ENCODE data around the gene VTI1A. TPM values are rescaled to one million over a fixed set of nuclear protein-coding genes. Genes with fewer than 3 reads are reported as not detected.

The VTI1A gene
- total and polyA plus RNA-seq, 2 of the 8 experiments (the other 6 are each of a cell fraction or from before 2014, with no cell fraction given) = 6.0 to 20.0 TPM

- Histone ChIP-seq H3K4me2 (ENCODE audit: insufficient read depth in 1 of 2, low read depth in 2 of 2, low read length in 2 of 2) (no peak overlapping the region), H3K79me1 (ENCODE audit: low read depth, low read length) (no peaks in the 10 kb centered on the region), H3K23ac (ENCODE audit: insufficient read length) (no peak overlapping the region), H3K4ac (replicated peaks; ENCODE audit: insufficient read length, low read depth, low read length) (no peak overlapping the region), H2BK20ac (ENCODE audit: low read length) (no peak overlapping the region), H3K4me1 (replicated peaks in 1 of 4; ENCODE audit: control insufficient read depth in 3 of 4, insufficient read depth in 4 of 4, low read length in 3 of 4) (no peaks in the 10 kb centered on the region), H3K4me3 (ENCODE audit: extremely low read depth in 1 of 4, insufficient read depth in 2 of 4, low read depth in 3 of 4, low read length in 4 of 4) (no peak overlapping the region), H3K36me3 (ENCODE audit: control insufficient read depth in 2 of 4, insufficient read depth in 4 of 4, low read length in 3 of 4) (no peaks in the 10 kb centered on the region), H4K20me1 (replicated peaks in 1 of 2; ENCODE audit: control insufficient read depth in 1 of 2, insufficient read depth in 2 of 2, low read length in 2 of 2) (no peaks in the 10 kb centered on the region), H3K27me3 (replicated peaks in 1 of 4; ENCODE audit: control insufficient read depth in 3 of 4, extremely low read depth in 1 of 4, insufficient read depth in 3 of 4, low read length in 3 of 4) (no peaks in the 10 kb centered on the region), H2BK15ac (ENCODE audit: low read length) (no peak overlapping the region), H3K79me2 (ENCODE audit: control insufficient read depth in 1 of 2, insufficient read depth in 2 of 2, low read length in 2 of 2) (no peaks in the 10 kb centered on the region), H2BK5ac (ENCODE audit: low read depth, low read length) (no peak overlapping the region), H3K18ac (ENCODE audit: extremely low read depth, low read length) (no peak overlapping the region), H3K14ac (ENCODE audit: insufficient read length) (no peak overlapping the region), H3K23me2 (ENCODE audit: low read depth, low read length) (no peaks in the 10 kb centered on the region), H4K91ac (replicated peaks; ENCODE audit: insufficient read length, low read length) (no peak overlapping the region), H4K8ac (ENCODE audit: extremely low read depth, insufficient read depth, low read length) (no peak overlapping the region), H2AFZ (ENCODE audit: low read length) (no peak overlapping the region), H2BK120ac (replicated peaks; ENCODE audit: low read depth, low read length) (no peak overlapping the region), H2BK12ac (ENCODE audit: low read depth, low read length) (no peak overlapping the region), H3K27ac (ENCODE audit: low read depth, low read length) (no peak overlapping the region), H3K9me3 (ENCODE audit: insufficient read depth in 2 of 2, low read depth in 1 of 2, low read length in 1 of 2) (no peaks in the 10 kb centered on the region), H3K9ac (replicated peaks in 1 of 4; ENCODE audit: extremely low read depth in 1 of 4, low read depth in 3 of 4, low read length in 3 of 4) (no peak overlapping the region), H2AK5ac (ENCODE audit: low read depth, low read length) (no peak overlapping the region), H4K5ac (ENCODE audit: insufficient read length, low read depth, low read length) (no peak overlapping the region), H3K56ac (replicated peaks; ENCODE audit: insufficient read length, low read depth, low read length) (no peak overlapping the region)
- CTCF ChIA-PET (ENCODE audit: partially characterized antibody) = no interaction called here
- no peak for FAIRE-seq
- WGBS, 2 experiments (ENCODE audit: extremely low coverage in 1 of 2, insufficient coverage in 1 of 2, insufficient read length in 1 of 2, insufficient replicate concordance in 2 of 2, low coverage in 1 of 2, low lambda C conversion rate in 2 of 2, missing lambda C conversion rate in 1 of 2) = 89% methylated on average over 2 of the region's 2 CpGs; no CpG with 5 or more reads in 1 of the 2 experiments
- POLR2A ChIA-PET (ENCODE audit: partially characterized antibody) = no interaction called here
- no peak for DNase-seq (ENCODE audit: low read depth in 1 of 2, low spot score in 2 of 2)
- TF ChIP-seq KDM4A (IDR thresholded peaks at IDR 0.05; ENCODE audit: low read depth, low read length, severe bottlenecking) (no peak), CHD2 (IDR thresholded peaks at IDR 0.05; ENCODE audit: low read length) (no peak), JUN (IDR thresholded peaks at IDR 0.05; ENCODE audit: low read depth, low read length) (no peak), RXRA (IDR thresholded peaks at IDR 0.05; ENCODE audit: insufficient read depth, low read depth, low read length) (no peak), CBX8 (IDR thresholded peaks at IDR 0.05; ENCODE audit: borderline replicate concordance, low read depth, low read length) (no peak), GABPA (IDR thresholded peaks at IDR 0.05; ENCODE audit: borderline replicate concordance, insufficient read depth, low read length) (no peak), RAD21 (IDR thresholded peaks at IDR 0.05 in 1 of 2, conservative IDR thresholded peaks at IDR 0.05 in 1 of 2; ENCODE audit: low read depth in 2 of 2, low read length in 2 of 2) (no peak), TEAD4 (IDR thresholded peaks at IDR 0.05; ENCODE audit: low read depth, low read length) (no peak), CTCF (IDR thresholded peaks at IDR 0.05; ENCODE audit: control extremely low read depth in 1 of 3, insufficient read depth in 1 of 3, low read depth in 1 of 3, low read length in 3 of 3) (no peak), YY1 (IDR thresholded peaks at IDR 0.05; ENCODE audit: low read depth, low read length) (no peak), TAF7 (optimal IDR thresholded peaks at IDR 0.05; ENCODE audit: borderline replicate concordance, low read depth, low read length) (no peak)
Measured at GRCh38 chr10:112515852-112516251, 68.8 kb downstream of the VTI1A start.
